ENCODE measurements around the gene MRPL52.

MRPL52 gene

DNA sequence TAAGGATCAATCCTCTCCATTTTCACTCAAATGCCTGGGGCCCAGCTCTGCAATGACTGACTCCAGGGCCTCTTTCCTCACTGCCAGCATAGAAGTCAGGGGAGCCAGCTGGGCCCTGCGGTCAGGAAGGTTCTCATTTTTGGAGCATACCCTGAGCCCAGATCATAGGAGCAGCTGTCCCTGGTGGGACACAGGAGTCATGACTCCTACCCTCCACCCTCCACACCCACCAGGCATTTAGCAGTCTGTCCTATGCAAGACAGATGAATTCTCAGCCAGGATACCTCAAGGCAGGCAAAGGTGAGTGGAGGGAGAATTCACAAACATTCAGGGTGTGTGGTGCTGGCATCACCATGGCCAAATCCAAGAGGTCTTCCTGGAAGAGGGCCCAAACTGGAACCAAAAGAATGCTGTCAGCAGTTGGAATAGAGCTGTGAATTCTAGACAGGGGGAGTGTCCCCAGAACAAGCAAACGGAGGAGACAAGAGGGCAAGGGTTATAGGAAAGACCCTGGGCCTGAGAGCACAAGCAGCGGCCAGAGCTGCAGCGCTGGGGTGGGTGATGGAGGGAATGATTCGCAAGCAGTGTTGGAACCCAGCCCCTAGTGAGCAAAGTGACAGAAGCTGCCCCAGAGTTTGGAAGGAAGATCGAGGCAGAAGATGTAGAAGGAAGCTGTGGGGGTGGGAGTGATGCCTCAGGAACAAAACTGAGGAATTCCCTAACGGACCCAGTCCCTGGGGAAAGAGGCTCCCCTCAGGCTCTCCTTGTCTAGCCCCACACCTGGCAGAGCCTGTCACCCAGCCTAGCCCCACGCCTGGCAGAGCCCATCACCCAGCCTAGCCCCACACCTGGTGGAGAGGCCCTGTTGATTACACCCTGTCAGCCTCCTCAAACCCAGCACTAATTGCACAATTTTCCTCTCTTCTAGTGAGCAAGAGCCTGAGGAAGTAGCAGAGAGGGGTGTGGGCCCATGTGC is 48.9 kb downstream of the MRPL52 start:
- in situ Hi-C loops (cut with HindIII; ENCODE audit: low sequenced_read_pairs) = no loop called here

DNA sequence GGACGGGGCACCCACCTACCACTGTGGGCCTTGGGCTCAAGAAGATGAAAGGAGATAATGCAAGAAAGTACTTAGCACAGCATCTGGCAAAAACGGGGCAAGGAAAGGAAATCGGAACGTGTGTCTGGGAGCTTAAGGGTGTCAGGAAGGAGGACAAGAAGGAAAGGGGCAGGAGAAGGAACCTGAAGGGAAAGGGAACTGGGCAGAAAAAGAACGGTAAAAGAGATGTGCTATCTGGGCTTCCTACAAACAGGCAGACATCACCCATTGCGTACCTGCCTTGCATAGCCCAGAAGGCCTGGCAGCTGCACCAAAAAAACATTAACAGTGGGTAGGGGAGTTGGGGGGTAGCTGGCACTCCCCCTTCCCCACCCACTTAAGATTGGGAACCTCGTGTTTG is 52.4 kb downstream of the MRPL52 start:
- in situ Hi-C loops (cut with HindIII; ENCODE audit: low sequenced_read_pairs) = no loop called here

DNA sequence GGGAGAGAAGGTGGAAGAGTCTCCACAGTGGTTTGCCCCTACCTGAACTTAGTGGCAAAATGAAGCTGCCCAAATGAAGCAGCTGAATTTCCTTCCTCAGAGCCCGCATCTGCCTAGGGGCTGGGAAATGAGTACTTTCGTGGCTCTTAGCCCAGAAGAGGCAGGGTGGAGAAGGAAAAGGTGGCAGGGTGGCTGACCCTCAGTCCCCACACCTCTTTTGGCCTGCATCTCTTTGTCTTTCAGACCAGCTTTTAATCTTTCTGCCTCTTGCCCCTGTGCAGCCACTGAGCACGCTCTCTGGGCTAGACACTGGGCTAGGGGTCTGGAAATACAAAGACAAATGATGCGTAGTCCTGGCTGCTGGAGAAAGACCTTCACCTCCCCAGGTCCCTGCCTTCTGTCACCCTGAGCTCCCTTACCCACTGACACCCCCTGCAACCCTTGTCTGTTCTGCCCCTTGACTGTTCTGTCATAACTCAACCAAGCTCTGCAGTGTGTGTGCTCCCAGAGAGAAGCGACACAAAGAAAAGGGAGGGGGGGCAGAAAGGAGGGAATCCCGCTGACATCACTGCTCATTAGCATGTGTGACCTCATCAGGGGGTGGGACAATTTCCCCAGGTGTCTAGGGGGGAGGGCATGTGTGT is 53.0 kb downstream of the MRPL52 start:
- in situ Hi-C loops (cut with HindIII; ENCODE audit: low sequenced_read_pairs) = no loop called here

DNA sequence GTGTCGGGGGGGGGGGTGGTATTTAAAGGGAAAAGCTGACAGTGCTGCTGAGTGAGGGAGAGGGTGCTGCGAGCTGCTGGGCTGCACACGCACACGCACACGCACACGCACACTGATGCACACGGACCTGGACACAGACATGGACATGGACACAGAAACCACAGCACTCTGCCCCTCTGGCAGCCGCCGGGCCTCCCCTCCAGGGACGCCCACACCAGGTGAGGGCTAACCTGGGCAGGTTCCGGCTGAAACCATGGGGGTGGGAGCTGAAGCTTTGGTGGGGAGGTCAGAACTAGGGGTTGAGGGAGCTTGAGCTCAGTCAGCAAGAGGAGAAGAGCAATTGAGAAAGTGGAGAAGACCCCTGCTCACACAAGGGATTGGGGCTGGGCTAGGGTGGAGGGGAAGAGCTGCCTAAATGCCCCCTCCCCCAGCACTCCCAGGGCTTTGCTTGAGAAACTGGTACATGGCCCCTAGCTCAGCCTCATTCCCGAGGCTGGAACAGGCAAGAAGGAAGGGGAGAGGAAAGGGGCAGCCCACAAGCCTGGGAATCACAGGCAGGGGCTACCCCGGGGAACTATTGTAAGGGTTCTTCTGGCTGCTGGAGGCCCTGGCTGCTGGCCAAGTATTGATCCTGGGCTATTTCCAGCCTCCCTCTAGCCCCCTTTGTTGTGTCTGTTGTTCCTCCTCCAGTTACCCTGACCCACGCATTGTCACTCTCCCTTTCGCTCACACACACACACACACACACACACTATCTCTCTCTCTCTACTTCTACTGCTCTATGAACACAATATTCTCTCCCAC is 53.7 kb downstream of the MRPL52 start, which contains the start of gene REM2:
Gene REM2 (plus strand): TSS at position 50 of the 804 bp plus-strand sequence. CDS start 66 bp downstream, at position 116.
- in situ Hi-C loops (cut with HindIII; ENCODE audit: low sequenced_read_pairs) = no loop called here

DNA sequence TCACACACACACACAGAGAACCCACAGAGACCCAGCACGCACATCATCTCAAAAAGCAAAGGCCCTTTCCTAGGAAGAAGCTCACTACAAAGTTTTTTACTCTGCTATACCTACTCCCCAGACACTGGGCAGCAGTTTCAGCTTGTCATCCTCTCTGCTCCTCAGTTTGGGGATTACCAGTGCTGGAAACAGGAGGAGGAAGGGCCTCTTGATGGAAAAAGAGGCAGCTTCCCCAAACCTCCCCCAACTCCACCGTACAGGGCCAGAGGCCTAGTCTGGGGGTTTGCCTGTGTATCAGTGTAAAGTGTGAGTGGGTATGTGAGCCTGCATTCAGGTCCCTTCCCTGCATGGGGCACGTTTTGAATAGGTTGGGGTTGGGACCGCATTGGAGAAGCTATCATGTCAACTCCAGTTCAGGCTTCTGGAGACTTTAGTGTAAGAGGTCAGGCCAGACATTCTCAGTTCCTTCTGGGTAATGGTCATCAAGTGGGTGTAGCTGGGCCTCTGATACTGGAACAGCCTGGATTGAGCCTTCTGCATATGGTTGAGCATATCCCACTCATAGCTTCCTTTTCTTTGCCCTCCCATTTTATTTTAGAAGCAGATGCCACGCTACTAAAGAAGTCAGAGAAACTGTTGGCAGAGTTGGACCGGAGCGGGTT is 54.5 kb downstream of the MRPL52 start:
- in situ Hi-C loops (cut with HindIII; ENCODE audit: low sequenced_read_pairs) = no loop called here
